HepG2 (cell line): Measurements from ENCODE around the gene ZNF524. TPM values are rescaled to one million over a fixed set of nuclear protein-coding genes. Genes with fewer than 3 reads are reported as not detected.

Experiments used
- AGO2 ChIP-seq: fragments of 200-400 bp; formaldehyde crosslinking; optimal IDR thresholded peaks from 2 replicates; pipeline ENCODE3; 2017; ENCODE audit warnings: mild to moderate bottlenecking, low read depth, low read length, moderate library complexity
- CREB1 ChIP-seq, 2 experiments: fragments of 450-650 bp in 1 of 2; IDR thresholded peaks; 2 replicates each; pipeline ENCODE4 v1.6.1; 2016 to 2017; ENCODE audit warnings: control low read depth in 1 of 2, mild to moderate bottlenecking in 1 of 2, missing compliant biosample characterization in 1 of 2, missing genetic modification characterization in 1 of 2
- GRHL1 ChIP-seq: sonication (generic); formaldehyde crosslinking; conservative IDR thresholded peaks from 2 replicates; pipeline ENCODE4 v1.8.0; 2022; ENCODE audit warnings: missing genetic modification reagents
- JUND ChIP-seq: sonication (generic); formaldehyde crosslinking; IDR thresholded peaks from 2 replicates; pipeline ENCODE4 v1.8.0; 2022; ENCODE audit warnings: mild to moderate bottlenecking, missing genetic modification reagents
- KIAA2018 ChIP-seq: sonication (generic); formaldehyde crosslinking; IDR thresholded peaks from 2 replicates; pipeline ENCODE4 v1.5.0; 2020; ENCODE audit warnings: mild to moderate bottlenecking, missing genetic modification reagents, borderline replicate concordance
- MATR3 ChIP-seq: sonication (generic); formaldehyde crosslinking; IDR thresholded peaks from 2 replicates; pipeline ENCODE4 v1.4.0; 2020; ENCODE audit warnings: missing genetic modification reagents
- MXD4 ChIP-seq: IDR thresholded peaks from 2 replicates; pipeline ENCODE4 v1.6.1; 2016; ENCODE audit warnings: mild to moderate bottlenecking, missing biosample characterization, missing genetic modification reagents
- RAD21 ChIP-seq: fragments of 450-650 bp; formaldehyde crosslinking; IDR thresholded peaks from 2 replicates; pipeline ENCODE4 v1.5.0; 2020; ENCODE audit warnings: mild to moderate bottlenecking
- SNAI1 ChIP-seq: sonication (generic); formaldehyde crosslinking; IDR thresholded peaks from 2 replicates; pipeline ENCODE4 v1.5.0; 2020; ENCODE audit warnings: mild to moderate bottlenecking, missing genetic modification reagents, borderline replicate concordance
- SOX13 ChIP-seq, 3 experiments: fragments of 450-650 bp in 1 of 3; sonication (generic) in 1 of 3; formaldehyde crosslinking in 1 of 3; IDR thresholded peaks in 2 of 3; conservative IDR thresholded peaks in 1 of 3; 2 replicates each; pipeline versions ENCODE4 v1.5.0 to v1.6.1; 2016 to 2020; ENCODE audit warnings: antibody characterized with exemption in 1 of 3, mild to moderate bottlenecking in 1 of 3, missing compliant biosample characterization in 1 of 3, missing genetic modification reagents in 1 of 3, moderate library complexity in 1 of 3
- ZBTB26 ChIP-seq: IDR thresholded peaks from 2 replicates; pipeline ENCODE4 v1.6.1; 2016; ENCODE audit warnings: missing compliant biosample characterization, missing genetic modification reagents, borderline replicate concordance
- ZMYM2 ChIP-seq: sonication (generic); formaldehyde crosslinking; IDR thresholded peaks from 2 replicates; pipeline ENCODE4 v1.8.0; 2022; ENCODE audit warnings: mild to moderate bottlenecking, missing genetic modification reagents
- ZNF724P ChIP-seq: sonication (generic); formaldehyde crosslinking; IDR thresholded peaks from 2 replicates; pipeline ENCODE4 v1.8.0; 2022; ENCODE audit warnings: missing genetic modification reagents, borderline replicate concordance
- ZNF782 ChIP-seq: sonication (generic); formaldehyde crosslinking; IDR thresholded peaks from 2 replicates; pipeline ENCODE4 v1.4.0; 2020; ENCODE audit warnings: missing genetic modification reagents, mild to moderate bottlenecking, borderline replicate concordance
- polyA plus RNA-seq, 8 experiments: library from polyadenylated mRNA; depleted of rRNA in 3 of 8; stranded (reverse) in 7 of 8; unstranded in 1 of 8; fragments of >200 nt; fragmentation: Illumina TruSeq in 4 of 8; extraction: Trizol in 4 of 8; gene quantifications; 2 replicates each; pipeline versions ENCODE4 v1.2.1 to v1.2.3, GENCODE V29; 2011 to 2016; ENCODE audit warnings: low read depth in 4 of 8, missing spikeins in 1 of 8, mixed read lengths in 1 of 8; ENCODE audit not compliant: insufficient read depth in 1 of 8
- total RNA-seq, 5 experiments: library from RNA; depleted of rRNA; stranded (reverse); fragments of >200 nt; fragmentation: Illumina TruSeq; extraction: Trizol; gene quantifications; 2 replicates each; pipeline ENCODE4 v1.2.3, GENCODE V29; 2016; ENCODE audit warnings: low read depth in 1 of 5

Gene ZNF524
- total and polyA plus RNA-seq, 2 of the 13 experiments (the other 11 are each of a cell fraction or from before 2014, with no cell fraction given): 3.2 to 4.6 TPM

GRCh38 chr19:55624109-55625003, 24.3 kb downstream of the ZNF524 start, which contains the start of gene ZNF784 (continued):
- TF ChIP-seq SOX13 (IDR thresholded peaks at IDR 0.05): no peak
- TF ChIP-seq SOX13 (CRISPR knock-in tag; conservative IDR thresholded peaks at IDR 0.05 in 1 of 2, IDR thresholded peaks at IDR 0.05 in 1 of 2): no peak; a peak in 1 of 4 replicates
- peak; percentile 57 for TF ChIP-seq AGO2
- no peak for TF ChIP-seq CREB1 (IDR thresholded peaks at IDR 0.05)
- no peak for TF ChIP-seq CREB1 (CRISPR knock-in tag; IDR thresholded peaks at IDR 0.05)
- TF ChIP-seq ZMYM2 (CRISPR knock-in tag): no peak
- no peak for TF ChIP-seq KIAA2018 (CRISPR knock-in tag)
- TF ChIP-seq ZBTB26 (CRISPR knock-in tag): no peak
- no peak for TF ChIP-seq MATR3
- TF ChIP-seq ZNF724P (CRISPR knock-in tag): no peak
- no peak for TF ChIP-seq SNAI1 (CRISPR knock-in tag)
- no peak for TF ChIP-seq JUND (CRISPR knock-in tag)
- no peak for TF ChIP-seq MXD4 (CRISPR knock-in tag)
- 0 out of 2 replicates have a peak, but pooled peaks have one; percentile 33 for TF ChIP-seq ZNF782
- TF ChIP-seq RAD21: no peak
- no peak for TF ChIP-seq GRHL1 (CRISPR knock-in tag)
